Measurements from ENCODE around the gene DMRT1. TPM values are rescaled to one million over a fixed set of nuclear protein-coding genes. Genes with fewer than 3 reads are reported as not detected.

Gene DMRT1
- total RNA-seq, 1 experiment from 2014 or later = not detected

- TF ChIP-seq ATF2 (CRISPR knock-in tag; IDR thresholded peaks at IDR 0.05; ENCODE audit: borderline replicate concordance, low read depth) (no peak), IRF1 (CRISPR knock-in tag; IDR thresholded peaks at IDR 0.05) (no peak)
These were observed 47.1 kb upstream of the DMRT1 start (continued) for GRCh38 chr9:794386-794785.

GRCh38 chr9:795869-796268, 45.6 kb upstream of the DMRT1 start:
- Mint-ChIP-seq H3K4me1 (peaks cover 9% of the 10 kb centered on the region; the same call in 1 of the 2 replicates), H3K27ac (peak overlapping the region; percentile 57; the same call in 1 of the 2 replicates), H3K9me3 (peaks cover 5% of the 10 kb centered on the region; the same call in 1 of the 2 replicates), H3K27me3 (ENCODE audit: low read depth) (peaks cover 4% of the 10 kb centered on the region), H3K4me3 (no peak overlapping the region), H3K36me3 (no peaks in the 10 kb centered on the region)
- no peak for TF ChIP-seq NR2C2 (CRISPR knock-in tag; IDR thresholded peaks at IDR 0.05)
- no peak for TF ChIP-seq JAZF1 (CRISPR knock-in tag; IDR thresholded peaks at IDR 0.05)
- no peak for TF ChIP-seq SMAD4 (CRISPR knock-in tag; IDR thresholded peaks at IDR 0.05)
- no peak for TF ChIP-seq ZNF138 (CRISPR knock-in tag; conservative IDR thresholded peaks at IDR 0.05)
- TF ChIP-seq KAT7 (CRISPR knock-in tag; IDR thresholded peaks at IDR 0.05; ENCODE audit: borderline replicate concordance) = no peak
- TF ChIP-seq CREB1 (CRISPR knock-in tag; IDR thresholded peaks at IDR 0.05) = no peak
- no peak for TF ChIP-seq FOXP1 (CRISPR knock-in tag; IDR thresholded peaks at IDR 0.05; ENCODE audit: borderline replicate concordance)
- DNase-seq (ENCODE audit: low spot score) = no peak
- ChIA-PET POLR2A (interaction anchor here (0.7 kb wide), 1 partner anchor 97 kb away, joined by 3 read pairs; no protein-coding TSS in a partner anchor), CTCF (interaction anchor here (1.2 kb wide), 1 partner anchor 214 kb away, joined by 3 read pairs; no protein-coding TSS in a partner anchor)
- ATAC-seq = peak; percentile 43; the same call in 1 of the 2 replicates

- Mint-ChIP-seq H3K9me3 (no peaks in the 10 kb centered on the region), H3K4me3 (no peak overlapping the region), H3K27me3 (ENCODE audit: low read depth) (no peaks in the 10 kb centered on the region), H3K27ac (no peak overlapping the region), H3K36me3 (no peaks in the 10 kb centered on the region), H3K4me1 (peaks cover 11% of the 10 kb centered on the region)
- TF ChIP-seq E2F1 (CRISPR knock-in tag; IDR thresholded peaks at IDR 0.05) = no peak
- no peak for TF ChIP-seq ZNF219 (CRISPR knock-in tag; IDR thresholded peaks at IDR 0.05; ENCODE audit: borderline replicate concordance)
- TF ChIP-seq ATF6 (CRISPR knock-in tag; IDR thresholded peaks at IDR 0.05) = no peak
- no peak for TF ChIP-seq RORB (CRISPR knock-in tag; IDR thresholded peaks at IDR 0.05)
- TF ChIP-seq ZNF138 (CRISPR knock-in tag; conservative IDR thresholded peaks at IDR 0.05) = no peak
- TF ChIP-seq JAZF1 (CRISPR knock-in tag; IDR thresholded peaks at IDR 0.05) = no peak
- no peak for TF ChIP-seq USF1 (CRISPR knock-in tag; IDR thresholded peaks at IDR 0.05)
- TF ChIP-seq SOX15 (CRISPR knock-in tag; IDR thresholded peaks at IDR 0.05) = no peak
- CTCF ChIA-PET = interaction anchor here (0.6 to 1.5 kb wide), 3 partner anchors 36 to 300 kb away, joined by 3 to 4 read pairs (median 4); no protein-coding TSS in a partner anchor
- DNase-seq (ENCODE audit: low spot score) (no peak), ATAC-seq (no peak)
- POLR2A ChIA-PET = no interaction called here
These were observed 40.8 kb upstream of the DMRT1 start for GRCh38 chr9:800591-801150.
